Endothelial cell of umbilical vein (primary cell): Measurements from ENCODE around the gene PRDM8. TPM values are rescaled to one million over a fixed set of nuclear protein-coding genes. Genes with fewer than 3 reads are reported as not detected.

Experiments used
- BruUV-seq: library from RNA; stranded (reverse); fragments of 400-500 nt; replicated peaks from 2 replicates; lab custom pipeline; 2021; lab: Mats Ljungman, UMichigan
- CTCF ChIA-PET: fragments of 300-600, 350-600 bp; sonication (Branson Sonifier 250); formaldehyde crosslinking; loops from one replicate; lab custom pipeline; 2021; ENCODE audit warnings: antibody characterized with exemption, inconsistent platforms; lab: Charles Lee
- POLR2A ChIA-PET: fragments of 300-600, 350-600 bp; sonication (Branson Sonifier 250); formaldehyde crosslinking; loops from one replicate; lab custom pipeline; 2021; ENCODE audit warnings: antibody characterized with exemption, inconsistent platforms; lab: Charles Lee
- DNase-seq: peaks from one replicate; pipeline ENCODE4 v3.0.0-alpha.2; 2011; ENCODE audit warnings: low read depth, low spot score
- FAIRE-seq: peaks from 2 replicates; lab custom pipeline; 2011; peaks lifted over from hg19 to GRCh38; lab: Jason Lieb, UNC
- H2AFZ ChIP-seq: 2 replicates; pipeline ENCODE4 v1.6.0; 2012; ENCODE audit warnings: low read depth, low read length, control low read depth, inconsistent platforms
- H3K27ac ChIP-seq: 2 replicates; pipeline ENCODE4 v1.5.1; 2011; ENCODE audit warnings: low read depth, mild to moderate bottlenecking, control low read depth, low read length, moderate library complexity; ENCODE audit not compliant: insufficient read depth
- H3K27me3 ChIP-seq, 2 experiments: 2 replicates each; pipeline versions ENCODE4 v1.6.0 to v1.6.1; 2011; ENCODE audit warnings: low read length in 2 of 2, mixed read lengths in 1 of 2; ENCODE audit not compliant: control insufficient read depth in 2 of 2, insufficient read depth in 2 of 2
- H3K36me3 ChIP-seq, 2 experiments: 2 replicates in 1 of 2; 3 replicates in 1 of 2; pipeline ENCODE4 v1.5.1; 2011; ENCODE audit warnings: low read length in 2 of 2, mild to moderate bottlenecking in 1 of 2, moderate library complexity in 1 of 2; ENCODE audit not compliant: control insufficient read depth in 2 of 2, insufficient read depth in 2 of 2; ENCODE audit errors: extremely low read depth in 1 of 2
- H3K4me1 ChIP-seq: 3 replicates; pipeline ENCODE4 v1.5.1; 2011; ENCODE audit warnings: mild to moderate bottlenecking, low read length; ENCODE audit not compliant: control insufficient read depth, insufficient read depth; ENCODE audit errors: extremely low read depth
- H3K4me2 ChIP-seq: 2 replicates; pipeline ENCODE4 v1.6.1; 2011; ENCODE audit warnings: low read length, control low read depth, mixed read lengths; ENCODE audit not compliant: insufficient read depth
- H3K4me3 ChIP-seq, 3 experiments: fragments of 200-600 bp in 1 of 3; sonication (generic), shearing (Covaris generic) in 1 of 3; replicated peaks in 1 of 3; 2 replicates each; pipeline ENCODE4 v1.5.1; 2011 to 2016; ENCODE audit warnings: control low read depth in 3 of 3, low read length in 3 of 3, mild to moderate bottlenecking in 2 of 3, inconsistent platforms in 1 of 3, low read depth in 1 of 3, moderate library complexity in 1 of 3; ENCODE audit not compliant: insufficient read depth in 1 of 3
- H3K79me2 ChIP-seq: 2 replicates; pipeline ENCODE4 v1.6.0; 2012; ENCODE audit warnings: low read length, inconsistent platforms; ENCODE audit not compliant: control insufficient read depth, insufficient read depth
- H3K9ac ChIP-seq: replicated peaks from 2 replicates; pipeline ENCODE3; 2011; ENCODE audit warnings: low read length, control low read depth; ENCODE audit not compliant: insufficient read depth; ENCODE audit errors: extremely low read depth
- H3K9me1 ChIP-seq: replicated peaks from 3 replicates; pipeline ENCODE4 v1.6.0; 2011; ENCODE audit warnings: mild to moderate bottlenecking, low read length; ENCODE audit not compliant: control insufficient read depth, insufficient read depth; ENCODE audit errors: extremely low read depth
- H3K9me3 ChIP-seq: replicated peaks from 2 replicates; pipeline ENCODE4 v1.5.1; 2012; ENCODE audit warnings: low read length, inconsistent platforms; ENCODE audit not compliant: control insufficient read depth, insufficient read depth
- H4K20me1 ChIP-seq: replicated peaks from 2 replicates; pipeline ENCODE3; 2011; ENCODE audit warnings: mild to moderate bottlenecking, low read length; ENCODE audit not compliant: control insufficient read depth, insufficient read depth; ENCODE audit errors: extremely low read depth
- CTCF ChIP-seq, 2 donors: IDR thresholded peaks; 1 replicate in 1 of 2; 2 replicates in 1 of 2; pipeline ENCODE4 v1.5.1; 2011; ENCODE audit warnings: low read length in 2 of 2, mild to moderate bottlenecking in 2 of 2, moderate library complexity in 2 of 2, control low read depth in 1 of 2, inconsistent platforms in 1 of 2, low read depth in 1 of 2; ENCODE audit not compliant: insufficient read depth in 1 of 2; ENCODE audit errors: extremely low read depth in 1 of 2
- EZH2 ChIP-seq: IDR thresholded peaks from 2 replicates; pipeline ENCODE4 v1.6.1; 2012; ENCODE audit warnings: borderline replicate concordance, low read depth, mild to moderate bottlenecking, moderate library complexity, low read length, inconsistent platforms; ENCODE audit not compliant: severe bottlenecking
- FOS ChIP-seq: IDR thresholded peaks from 2 replicates; pipeline ENCODE4 v1.6.1; 2011; ENCODE audit warnings: mild to moderate bottlenecking, low read length, moderate library complexity, borderline replicate concordance; ENCODE audit not compliant: insufficient read depth
- GATA2 ChIP-seq: IDR thresholded peaks from 2 replicates; pipeline ENCODE4 v1.7.0; 2011; ENCODE audit warnings: low read depth, mild to moderate bottlenecking, moderate library complexity, mixed read lengths, low read length; ENCODE audit not compliant: insufficient read length, insufficient read depth
- JUN ChIP-seq: IDR thresholded peaks from 2 replicates; pipeline ENCODE4 v1.6.1; 2011; ENCODE audit warnings: borderline replicate concordance, low read depth; ENCODE audit not compliant: insufficient read length, insufficient read depth
- MAX ChIP-seq: IDR thresholded peaks from 2 replicates; pipeline ENCODE4 v1.6.1; 2011; ENCODE audit not compliant: insufficient read depth, insufficient read length
- MYC ChIP-seq: IDR thresholded peaks from one replicate; pipeline ENCODE4 v1.6.1; 2011; ENCODE audit warnings: mild to moderate bottlenecking, low read depth, low read length
- POLR2A ChIP-seq: IDR thresholded peaks from 2 replicates; pipeline ENCODE4 v1.6.1; 2012; ENCODE audit warnings: low read depth, mild to moderate bottlenecking, control low read depth, low read length
- POLR2AphosphoS5 ChIP-seq: IDR thresholded peaks from 2 replicates; pipeline ENCODE4 v1.6.1; 2012; ENCODE audit warnings: low read depth, mild to moderate bottlenecking, control low read depth, low read length, moderate library complexity; ENCODE audit not compliant: insufficient read depth
- dilution Hi-C: fragments of 300-500 bp; cut with MboI; formaldehyde crosslinking; loops from one replicate; pipeline ENCODE4 v1.15.0; 2019; ENCODE audit warnings: low sequenced_read_pairs; ENCODE audit not compliant: extremely low pct_ligation_motif_present
- intact Hi-C: fragments of 100-400 bp; cut with micrococcal nuclease; formaldehyde crosslinking; loops from one replicate; pipeline ENCODE4 v1.10.0; 2022
- polyA plus RNA-seq, 4 experiments: library from polyadenylated mRNA; depleted of rRNA in 3 of 4; stranded (reverse) in 3 of 4; unstranded in 1 of 4; fragments of >200 nt; gene quantifications; 2 replicates each; pipeline versions ENCODE4 v1.2.1 to v1.2.3, GENCODE V29; 2011 to 2012; ENCODE audit warnings: missing spikeins in 1 of 4
- total RNA-seq: library from RNA; stranded (reverse); gene quantifications from 2 replicates; pipeline ENCODE4 v1.2.3, GENCODE V29; 2021

PRDM8 gene
- total and polyA plus RNA-seq, 2 donors (not counting 3 experiments of a cell fraction or from before 2014, with no cell fraction given) = 0.28 to 0.82 TPM

GRCh38 chr4:80226094-80226493 lies 28.8 kb downstream of the PRDM8 start:
- Histone ChIP-seq H4K20me1 (no peaks in the 10 kb centered on the region), H3K36me3 (no peaks in the 10 kb centered on the region), H2AFZ (no peak overlapping the region), H3K79me2 (no peaks in the 10 kb centered on the region), H3K9ac (no peak overlapping the region), H3K4me1 (no peaks in the 10 kb centered on the region), H3K4me2 (no peak overlapping the region), H3K9me3 (no peaks in the 10 kb centered on the region), H3K27ac (no peak overlapping the region), H3K4me3 (no peak overlapping the region), H3K27me3 (peaks cover 6 to 12% of the 10 kb centered on the region in 2 experiments), H3K9me1 (no peaks in the 10 kb centered on the region)
- dilution Hi-C loops = no loop called here
- no TSS peak for BruUV-seq
- FAIRE-seq (no peak), DNase-seq (no peak)
- no peak for TF ChIP-seq POLR2A
- ChIA-PET POLR2A (no interaction called here), CTCF (interaction anchor here (1.5 to 2.9 kb wide), 2 partner anchors 10 to 97 kb away, joined by 5 to 8 read pairs; no protein-coding TSS in a partner anchor)
- intact Hi-C loops = no loop called here

GRCh38 chr4:80228460-80228859 lies 31.2 kb downstream of the PRDM8 start:
- no peaks in the 10 kb centered on the region for H3K4me1 ChIP-seq
- no TSS peak for BruUV-seq
- H3K4me3 ChIP-seq = no peak overlapping the region
- TF ChIP-seq MYC (no peak), CTCF (IDR thresholded peaks at IDR 0.05; ENCODE audit: extremely low read depth in 1 of 2, insufficient read depth in 1 of 2, low read depth in 1 of 2, low read length in 2 of 2) (no peak), EZH2 (no peak), JUN (no peak), FOS (no peak), GATA2 (no peak), POLR2AphosphoS5 (no peak), POLR2A (no peak), MAX (no peak)
- H3K9ac ChIP-seq = no peak overlapping the region
- H4K20me1 ChIP-seq = no peaks in the 10 kb centered on the region
- H3K36me3 ChIP-seq = no peaks in the 10 kb centered on the region
- DNase-seq (no peak), FAIRE-seq (no peak)
- intact Hi-C loops = no loop called here
- peaks cover 6 to 7% of the 10 kb centered on the region in 2 experiments for H3K27me3 ChIP-seq
- H3K9me1 ChIP-seq = no peaks in the 10 kb centered on the region
- H3K79me2 ChIP-seq = no peaks in the 10 kb centered on the region
- dilution Hi-C loops = no loop called here
- H3K9me3 ChIP-seq = no peaks in the 10 kb centered on the region
- ChIA-PET POLR2A (no interaction called here), CTCF (interaction anchor here (1.2 to 2.4 kb wide), 2 partner anchors 10 to 12 kb away, joined by 3 to 6 read pairs; no protein-coding TSS in a partner anchor)
- H3K4me2 ChIP-seq = no peak overlapping the region
- H3K27ac ChIP-seq = no peak overlapping the region
- H2AFZ ChIP-seq = no peak overlapping the region
